SK-N-SH treated with all-trans-retinoic acid at 6 μM for 48 hours (cell line): ENCODE data around the gene MTUS2.

Source experiments
- ATAC-seq: fragments of 200-7000 bp; cut with Tn5 transposase; 3 replicates; pipeline ENCODE4 v1.9.1; 2020; ENCODE audit warnings: mild to moderate bottlenecking, moderate library complexity
- ARNTL ChIP-seq: fragments of 450-650 bp; formaldehyde crosslinking; IDR thresholded peaks from 2 replicates; pipeline ENCODE4 v1.5.0; 2020; ENCODE audit warnings: low read depth, mild to moderate bottlenecking, moderate library complexity, borderline replicate concordance
- BACH2 ChIP-seq: fragments of 250-450 bp; sonication (Bioruptor Pico); IDR thresholded peaks from 2 replicates; pipeline ENCODE4 v1.9.0; 2021; ENCODE audit warnings: mild to moderate bottlenecking, borderline replicate concordance
- CSDC2 ChIP-seq: fragments of 250-450 bp; sonication (Bioruptor Pico); IDR thresholded peaks from 2 replicates; pipeline ENCODE4 v1.5.0; 2020; ENCODE audit warnings: mild to moderate bottlenecking, moderate library complexity
- CSRNP3 ChIP-seq: fragments of 250-450 bp; sonication (Bioruptor Pico); IDR thresholded peaks from 2 replicates; pipeline ENCODE4 v1.5.1; 2021; ENCODE audit warnings: mild to moderate bottlenecking, moderate library complexity
- ESRRG ChIP-seq: fragments of 250-450 bp; sonication (Bioruptor Pico); IDR thresholded peaks from 2 replicates; pipeline ENCODE4 v1.6.1; 2021; ENCODE audit warnings: mild to moderate bottlenecking
- GLIS3 ChIP-seq: fragments of 250-450 bp; sonication (Bioruptor Pico); IDR thresholded peaks from 2 replicates; pipeline ENCODE4 v1.5.0; 2020; ENCODE audit warnings: mild to moderate bottlenecking, moderate library complexity
- ISL1 ChIP-seq: fragments of 250-450 bp; sonication (Bioruptor Pico); IDR thresholded peaks from 2 replicates; pipeline ENCODE4 v2.1.2; 2022; ENCODE audit warnings: mild to moderate bottlenecking, moderate library complexity
- OSR1 ChIP-seq: fragments of 250-450 bp; sonication (Bioruptor Pico); IDR thresholded peaks from 2 replicates; pipeline ENCODE4 v1.8.0; 2022; ENCODE audit warnings: moderate library complexity, mild to moderate bottlenecking, inconsistent platforms
- PATZ1 ChIP-seq: fragments of 250-450 bp; sonication (Bioruptor Pico); IDR thresholded peaks from 2 replicates; pipeline ENCODE4 v1.8.0; 2020; ENCODE audit warnings: mild to moderate bottlenecking, moderate library complexity, borderline replicate concordance
- POU6F1 ChIP-seq: fragments of 250-450 bp; sonication (Bioruptor Pico); IDR thresholded peaks from 2 replicates; pipeline ENCODE4 v1.8.0; 2021; ENCODE audit warnings: low read depth, mild to moderate bottlenecking, moderate library complexity, borderline replicate concordance
- PPARA ChIP-seq: fragments of 250-450 bp; sonication (Bioruptor Pico); IDR thresholded peaks from 2 replicates; pipeline ENCODE4 v1.5.0; 2020; ENCODE audit warnings: mild to moderate bottlenecking, borderline replicate concordance
- RARB ChIP-seq: fragments of 250-450 bp; sonication (Bioruptor Pico); IDR thresholded peaks from 2 replicates; pipeline ENCODE4 v1.8.0; 2021; ENCODE audit warnings: mild to moderate bottlenecking, moderate library complexity
- SNAI2 ChIP-seq: fragments of 250-450 bp; sonication (Bioruptor Pico); IDR thresholded peaks from 2 replicates; pipeline ENCODE4 v1.5.0; 2020; ENCODE audit warnings: mild to moderate bottlenecking, moderate library complexity
- TCF4 ChIP-seq: fragments of 250-450 bp; sonication (Bioruptor Pico); IDR thresholded peaks from 2 replicates; pipeline ENCODE4 v1.8.0; 2021; ENCODE audit warnings: mild to moderate bottlenecking, moderate library complexity, borderline replicate concordance
- TOX ChIP-seq: fragments of 250-450 bp; sonication (Bioruptor Pico); IDR thresholded peaks from 2 replicates; pipeline ENCODE4 v1.8.0; 2021; ENCODE audit warnings: mild to moderate bottlenecking, moderate library complexity, borderline replicate concordance
- TSHZ2 ChIP-seq: fragments of 250-450 bp; sonication (Bioruptor Pico); IDR thresholded peaks from 2 replicates; pipeline ENCODE4 v1.5.0; 2020; ENCODE audit warnings: mild to moderate bottlenecking, moderate library complexity
- ZC3H10 ChIP-seq: fragments of 250-450 bp; sonication (Bioruptor Pico); IDR thresholded peaks from 2 replicates; pipeline ENCODE4 v1.5.1; 2021; ENCODE audit warnings: mild to moderate bottlenecking, moderate library complexity
- ZFP3 ChIP-seq: fragments of 250-450 bp; sonication (Bioruptor Pico); IDR thresholded peaks from 2 replicates; pipeline ENCODE4 v1.5.0; 2020; ENCODE audit warnings: mild to moderate bottlenecking, moderate library complexity
- ZNF565 ChIP-seq: fragments of 450-650 bp; formaldehyde crosslinking; conservative IDR thresholded peaks from 2 replicates; pipeline ENCODE4 v1.5.0; 2020; ENCODE audit warnings: low read depth, mild to moderate bottlenecking, moderate library complexity
- ZNF70 ChIP-seq: fragments of 450-650 bp; formaldehyde crosslinking; IDR thresholded peaks from 2 replicates; pipeline ENCODE4 v1.5.0; 2020; ENCODE audit warnings: mild to moderate bottlenecking, moderate library complexity
- ZNF8 ChIP-seq: fragments of 450-650 bp; formaldehyde crosslinking; IDR thresholded peaks from 2 replicates; pipeline ENCODE4 v1.5.0; 2020; ENCODE audit warnings: mild to moderate bottlenecking, moderate library complexity

MTUS2 gene

GRCh38 chr13:29499506-29500165 lies 679.5 kb downstream of the MTUS2 start:
- peak; percentile 17; the same call in 1 of the 3 replicates for ATAC-seq
- TF ChIP-seq ZNF8 (CRISPR knock-in tag) = no peak
- TF ChIP-seq SNAI2 (CRISPR knock-in tag) = no peak
- TF ChIP-seq TSHZ2 = peak; percentile 38; the same call in 1 of the 2 replicates
- no peak for TF ChIP-seq PPARA (CRISPR knock-in tag)
- peak; percentile 34; the same call in 1 of the 2 replicates for TF ChIP-seq TCF4 (CRISPR knock-in tag)

GRCh38 chr13:29500386-29500785 lies 680.2 kb downstream of the MTUS2 start:
- no peak for ATAC-seq
- TF ChIP-seq PATZ1 (CRISPR knock-in tag) (no peak), ARNTL (CRISPR knock-in tag) (no peak), CSDC2 (CRISPR knock-in tag) (no peak), SNAI2 (CRISPR knock-in tag) (no peak), ISL1 (CRISPR knock-in tag) (no peak), OSR1 (CRISPR knock-in tag) (no peak), BACH2 (no peak), CSRNP3 (CRISPR knock-in tag) (no peak), GLIS3 (CRISPR knock-in tag) (no peak), ESRRG (no peak), ZNF565 (no peak), TCF4 (CRISPR knock-in tag) (no peak), TSHZ2 (no peak), POU6F1 (CRISPR knock-in tag) (no peak), ZFP3 (CRISPR knock-in tag) (no peak), ZNF70 (CRISPR knock-in tag) (no peak), RARB (CRISPR knock-in tag) (no peak), TOX (no peak), ZNF8 (CRISPR knock-in tag) (no peak), ZC3H10 (CRISPR knock-in tag) (no peak)
